GM21367 (cell line): ENCODE data around the gene YIPF5.

Source experiments
- ATAC-seq: cut with Tn5 transposase; IDR thresholded peaks from one replicate; pipeline ENCODE4 v1.9.1; 2021; ENCODE audit not compliant: unreplicated experiment

The YIPF5 gene

DNA sequence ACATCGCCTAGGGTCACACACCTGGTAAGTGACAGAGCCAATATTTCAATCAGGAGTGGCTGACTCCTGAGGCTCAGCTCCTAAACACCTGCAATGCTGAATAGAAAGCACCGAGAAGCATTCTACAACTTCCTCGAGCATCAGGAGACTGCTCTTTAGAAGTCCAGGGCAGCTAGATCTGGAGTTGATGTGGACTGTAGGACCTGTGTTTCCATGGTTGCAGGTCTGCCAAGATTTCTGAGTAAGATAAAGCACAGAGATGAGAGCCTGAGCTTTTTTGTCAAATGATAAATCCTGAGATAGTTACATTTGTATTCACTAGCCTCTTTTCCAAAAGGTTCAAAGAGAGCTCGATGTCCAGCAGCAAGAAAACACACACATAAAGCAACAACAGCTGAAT is 43.8 kb downstream of the YIPF5 start:
- no peak for ATAC-seq

DNA sequence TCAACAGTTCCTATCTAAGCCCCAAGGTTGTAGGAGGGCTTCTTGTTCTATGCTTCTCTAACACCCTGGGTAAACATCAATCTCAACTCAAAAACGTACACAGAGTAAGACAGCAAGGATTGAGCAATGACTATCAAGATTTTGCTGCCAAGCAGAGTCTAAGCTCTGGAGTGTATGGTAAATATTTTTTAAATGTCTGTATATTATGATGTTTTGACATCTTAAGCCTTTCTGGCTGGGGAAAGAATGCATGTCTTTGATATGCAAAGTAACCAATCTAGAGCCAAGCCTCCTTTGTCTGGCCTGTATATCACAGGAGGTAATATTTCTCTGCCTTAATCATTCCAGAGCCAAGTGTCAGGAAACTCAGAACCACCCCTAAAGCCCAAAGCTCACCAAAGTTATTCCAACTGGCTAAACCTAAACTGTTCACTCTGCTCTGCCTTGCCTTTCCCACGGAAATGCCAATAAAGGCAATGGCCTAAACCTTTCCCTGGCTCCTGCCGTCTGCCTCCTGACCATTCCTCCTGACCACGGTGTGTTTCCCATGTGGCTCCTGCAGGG is 45.2 kb downstream of the YIPF5 start:
- no peak for ATAC-seq

DNA sequence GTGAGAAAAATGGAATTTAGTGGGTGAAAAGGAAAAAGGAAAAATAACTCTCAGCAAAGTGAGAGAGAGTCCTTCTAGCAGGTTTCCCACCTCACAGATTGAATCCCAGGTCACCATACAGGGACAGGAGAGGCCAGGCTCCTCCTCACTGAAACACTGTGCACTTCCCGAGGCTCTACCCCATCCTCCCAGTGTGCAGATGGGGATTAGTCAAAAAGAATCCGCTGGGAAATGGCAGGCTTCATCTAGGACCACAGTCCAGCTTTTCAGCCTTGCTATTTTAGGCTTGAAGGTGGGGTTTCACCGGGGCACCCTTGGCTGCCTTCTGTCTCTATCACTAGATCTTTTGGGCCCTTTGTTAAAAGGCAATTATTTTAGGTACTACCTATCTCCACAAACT is 47.8 kb downstream of the YIPF5 start:
- ATAC-seq, result no peak

DNA sequence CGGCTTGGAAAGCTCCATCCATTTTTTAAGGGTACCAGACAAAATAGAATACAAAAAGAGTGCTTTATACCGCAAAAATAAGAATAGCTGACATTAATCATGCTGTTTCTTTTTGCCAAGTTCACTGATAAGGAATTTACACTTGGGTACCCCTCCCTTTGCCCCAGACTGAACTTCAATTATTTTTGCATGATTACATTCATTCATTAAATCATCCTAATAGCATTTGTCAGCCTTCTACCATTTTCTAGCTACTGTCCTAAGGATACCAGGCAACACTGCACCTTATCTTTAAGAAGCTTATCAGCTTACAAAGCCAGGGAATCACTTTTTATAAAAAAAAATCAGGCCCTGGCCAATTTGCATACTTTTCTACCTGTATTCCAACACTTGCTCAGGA is 48.4 kb downstream of the YIPF5 start:
- ATAC-seq, result no peak

DNA sequence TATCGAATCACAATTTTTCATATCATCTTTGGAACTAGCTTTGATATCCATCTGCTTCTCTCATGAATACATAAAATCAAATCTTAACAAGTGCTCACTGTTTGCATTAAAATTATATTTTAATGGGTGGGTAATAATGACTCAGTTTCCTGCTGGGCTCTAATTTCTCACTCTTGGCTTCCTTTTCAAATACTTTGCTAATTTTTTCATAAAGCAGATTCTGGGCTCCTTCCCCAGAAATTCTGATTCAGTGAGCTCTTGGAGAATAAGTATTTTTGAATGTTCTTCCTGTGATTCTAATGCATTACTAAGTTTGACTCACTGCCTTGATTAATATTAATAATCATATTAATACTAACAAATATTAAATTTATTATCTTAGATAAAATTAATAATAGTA is 48.9 kb downstream of the YIPF5 start:
- no peak for ATAC-seq

DNA sequence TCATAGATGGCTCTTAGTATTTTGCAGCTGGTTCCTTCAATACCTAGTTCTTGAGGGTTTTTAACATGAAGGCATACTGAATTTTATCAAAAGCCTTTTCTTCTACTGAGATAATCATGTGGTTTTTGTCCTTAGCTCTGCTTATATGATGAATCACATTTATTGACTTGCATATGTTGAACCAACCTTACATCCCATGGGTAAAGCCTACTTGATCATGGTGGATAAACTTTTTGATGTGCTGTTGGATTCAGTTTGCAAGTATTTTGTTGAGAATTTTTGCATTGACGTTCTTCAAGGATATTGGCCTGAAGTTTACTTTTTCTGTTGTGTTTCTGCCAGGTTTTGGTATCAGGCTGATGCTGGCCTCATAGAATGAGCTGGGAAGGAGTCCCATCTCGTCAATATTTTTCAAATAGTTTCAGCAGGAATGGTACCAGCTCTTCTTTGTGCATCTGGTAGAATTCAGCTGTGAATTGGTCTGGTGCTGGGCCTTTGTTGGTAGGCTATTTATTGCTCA is 49.7 kb downstream of the YIPF5 start:
- ATAC-seq, result no peak

DNA sequence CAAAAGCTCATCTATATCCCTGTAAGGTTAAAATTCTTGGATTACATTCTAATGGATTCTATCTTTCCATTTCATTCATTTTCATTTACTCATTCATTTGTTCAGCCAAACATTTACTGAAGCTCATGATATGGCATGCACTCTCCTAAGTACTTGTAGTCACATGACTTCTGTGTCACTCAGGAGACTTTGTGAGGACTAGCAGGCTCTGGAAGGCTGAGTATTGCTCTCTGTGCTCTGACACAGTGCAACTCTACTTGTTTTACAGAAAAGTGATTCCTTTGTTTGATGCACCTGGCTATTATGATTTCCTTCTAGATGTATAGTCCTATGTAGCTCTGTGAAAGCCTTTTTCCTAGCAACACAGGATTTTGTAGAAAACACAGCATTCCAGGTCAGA is 53.0 kb downstream of the YIPF5 start:
- no peak for ATAC-seq

DNA sequence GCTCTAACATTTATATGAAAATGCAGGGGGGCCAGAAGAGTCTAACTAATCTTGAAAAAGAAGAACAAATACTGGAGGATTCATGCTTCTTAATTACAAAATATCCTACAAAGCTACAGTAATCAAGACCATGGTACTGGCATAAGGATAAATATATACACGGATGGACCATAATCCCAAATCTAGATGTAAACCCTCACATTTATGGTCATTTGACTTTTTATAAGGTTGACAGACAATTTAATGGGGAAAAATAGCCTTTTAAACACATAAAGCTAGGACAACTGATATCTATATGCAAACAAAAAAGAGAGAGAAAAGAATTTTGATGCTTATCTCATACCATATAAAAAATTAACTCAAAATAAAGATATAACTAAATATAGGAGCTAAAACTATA is 55.9 kb downstream of the YIPF5 start:
- no peak for ATAC-seq
